ENCODE measurements around the gene C10orf90.

Gene C10orf90

GRCh38 chr10:126376956-126377355 is 293.5 kb downstream of the C10orf90 start:
- TF ChIP-seq TOX (CRISPR knock-in tag; IDR thresholded peaks at IDR 0.05; ENCODE audit: borderline replicate concordance) = no peak
- ATAC-seq = peak; percentile 76

- ATAC-seq = no peak
These were observed 294.5 kb downstream of the C10orf90 start for GRCh38 chr10:126375926-126376554.

GRCh38 chr10:126375299-126375698 is 295.2 kb downstream of the C10orf90 start:
- no peak for ATAC-seq
- TF ChIP-seq ZNF565 (CRISPR knock-in tag; conservative IDR thresholded peaks at IDR 0.05; ENCODE audit: low read depth) (no peak), POU6F1 (CRISPR knock-in tag; IDR thresholded peaks at IDR 0.05; ENCODE audit: borderline replicate concordance, low read depth) (no peak), ARNTL (CRISPR knock-in tag; IDR thresholded peaks at IDR 0.05; ENCODE audit: borderline replicate concordance, low read depth) (no peak), ZFP30 (CRISPR knock-in tag; IDR thresholded peaks at IDR 0.05) (no peak), ZNF8 (CRISPR knock-in tag; IDR thresholded peaks at IDR 0.05) (no peak), PATZ1 (CRISPR knock-in tag; IDR thresholded peaks at IDR 0.05; ENCODE audit: borderline replicate concordance) (no peak), RARB (CRISPR knock-in tag; IDR thresholded peaks at IDR 0.05) (no peak), TSHZ2 (CRISPR knock-in tag; IDR thresholded peaks at IDR 0.05) (no peak), BACH2 (CRISPR knock-in tag; IDR thresholded peaks at IDR 0.05; ENCODE audit: borderline replicate concordance) (no peak), ZFP3 (CRISPR knock-in tag; IDR thresholded peaks at IDR 0.05) (no peak)

More at GRCh38 chr10:126375926-126376554, 294.5 kb downstream of the C10orf90 start:
- TF ChIP-seq OSR1 (CRISPR knock-in tag; IDR thresholded peaks at IDR 0.05) (no peak), CSDC2 (CRISPR knock-in tag; IDR thresholded peaks at IDR 0.05) (no peak), TSHZ2 (CRISPR knock-in tag; IDR thresholded peaks at IDR 0.05) (no peak), ZC3H10 (CRISPR knock-in tag; IDR thresholded peaks at IDR 0.05) (no peak), ESRRG (CRISPR knock-in tag; IDR thresholded peaks at IDR 0.05) (no peak), RARB (CRISPR knock-in tag; IDR thresholded peaks at IDR 0.05) (no peak), ZFP3 (CRISPR knock-in tag; IDR thresholded peaks at IDR 0.05) (no peak), ARNTL (CRISPR knock-in tag; IDR thresholded peaks at IDR 0.05; ENCODE audit: borderline replicate concordance, low read depth) (no peak), BACH2 (CRISPR knock-in tag; IDR thresholded peaks at IDR 0.05; ENCODE audit: borderline replicate concordance) (no peak), TOX (CRISPR knock-in tag; IDR thresholded peaks at IDR 0.05; ENCODE audit: borderline replicate concordance) (no peak), ZFP30 (CRISPR knock-in tag; IDR thresholded peaks at IDR 0.05) (no peak), TCF4 (CRISPR knock-in tag; IDR thresholded peaks at IDR 0.05; ENCODE audit: borderline replicate concordance) (no peak), CREB5 (CRISPR knock-in tag; IDR thresholded peaks at IDR 0.05; ENCODE audit: low read depth) (no peak), PPARA (CRISPR knock-in tag; IDR thresholded peaks at IDR 0.05; ENCODE audit: borderline replicate concordance) (no peak), ZNF70 (CRISPR knock-in tag; IDR thresholded peaks at IDR 0.05) (no peak), PATZ1 (CRISPR knock-in tag; IDR thresholded peaks at IDR 0.05; ENCODE audit: borderline replicate concordance) (no peak), SNAI2 (CRISPR knock-in tag; IDR thresholded peaks at IDR 0.05) (no peak), ZNF565 (CRISPR knock-in tag; conservative IDR thresholded peaks at IDR 0.05; ENCODE audit: low read depth) (no peak)
